ENCODE measurements around the gene HIVEP3.

DNA sequence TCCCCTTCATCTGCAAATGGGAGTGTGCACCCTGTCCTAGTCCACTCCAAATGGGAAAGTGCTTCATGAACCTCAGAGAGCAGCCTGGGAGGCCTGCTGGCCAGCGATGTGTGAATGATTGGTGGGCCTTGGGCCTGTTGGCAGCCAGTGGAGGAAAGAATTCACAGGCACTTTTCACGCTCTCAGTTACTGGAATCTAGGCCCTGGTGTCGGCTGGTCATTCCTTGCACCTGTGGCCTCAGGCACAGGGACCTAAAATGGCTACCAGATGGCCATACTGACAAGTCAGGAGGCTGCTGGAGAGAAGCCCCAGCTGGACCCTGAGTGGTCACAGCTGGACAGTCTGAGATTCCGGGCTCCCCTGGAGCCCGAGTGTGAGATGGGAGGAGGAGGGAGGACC lies 415.8 kb downstream of the HIVEP3 start:
- TF ChIP-seq, protein P1, sequence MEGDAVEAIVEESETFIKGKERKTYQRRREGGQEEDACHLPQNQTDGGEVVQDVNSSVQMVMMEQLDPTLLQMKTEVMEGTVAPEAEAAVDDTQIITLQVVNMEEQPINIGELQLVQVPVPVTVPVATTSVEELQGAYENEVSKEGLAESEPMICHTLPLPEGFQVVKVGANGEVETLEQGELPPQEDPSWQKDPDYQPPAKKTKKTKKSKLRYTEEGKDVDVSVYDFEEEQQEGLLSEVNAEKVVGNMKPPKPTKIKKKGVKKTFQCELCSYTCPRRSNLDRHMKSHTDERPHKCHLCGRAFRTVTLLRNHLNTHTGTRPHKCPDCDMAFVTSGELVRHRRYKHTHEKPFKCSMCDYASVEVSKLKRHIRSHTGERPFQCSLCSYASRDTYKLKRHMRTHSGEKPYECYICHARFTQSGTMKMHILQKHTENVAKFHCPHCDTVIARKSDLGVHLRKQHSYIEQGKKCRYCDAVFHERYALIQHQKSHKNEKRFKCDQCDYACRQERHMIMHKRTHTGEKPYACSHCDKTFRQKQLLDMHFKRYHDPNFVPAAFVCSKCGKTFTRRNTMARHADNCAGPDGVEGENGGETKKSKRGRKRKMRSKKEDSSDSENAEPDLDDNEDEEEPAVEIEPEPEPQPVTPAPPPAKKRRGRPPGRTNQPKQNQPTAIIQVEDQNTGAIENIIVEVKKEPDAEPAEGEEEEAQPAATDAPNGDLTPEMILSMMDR (IDR thresholded peaks at IDR 0.05): no peak
- TF ChIP-seq POLR2AphosphoS5 (IDR thresholded peaks at IDR 0.05; ENCODE audit: insufficient read depth in 1 of 2, low read depth in 1 of 2): no peak
